Cardiac muscle cell (in vitro differentiated cells and primary cell): ENCODE results near the gene MAIP1. TPM values are rescaled to one million over a fixed set of nuclear protein-coding genes. Genes with fewer than 3 reads are reported as not detected.

Experiments
- DNase-seq, 2 donors: peaks; one replicate each; pipeline versions ENCODE4 v3.0.0 to v3.0.0-alpha.2; 2010 to 2017; ENCODE audit warnings: low read depth in 1 of 2, low spot score in 1 of 2
- H3K27ac ChIP-seq: fragments of 200-600 bp; sonication (generic); 2 replicates; pipeline ENCODE4 v1.5.1; 2016
- H3K27me3 ChIP-seq: fragments of 200-600 bp; sonication (generic); 2 replicates; pipeline ENCODE4 v1.6.0; 2016; ENCODE audit warnings: control low read depth
- H3K36me3 ChIP-seq: fragments of 200-600 bp; sonication (generic); 2 replicates; pipeline ENCODE4 v1.5.1; 2016; ENCODE audit warnings: control low read depth
- H3K4me1 ChIP-seq: fragments of 200-600 bp; sonication (generic); 2 replicates; pipeline ENCODE4 v1.8.1; 2017; ENCODE audit warnings: low read depth, mild to moderate bottlenecking, mixed run types
- H3K4me3 ChIP-seq: fragments of 200-600 bp; sonication (generic); 2 replicates; pipeline ENCODE4 v1.5.1; 2016; ENCODE audit warnings: mild to moderate bottlenecking
- H3K9me3 ChIP-seq: fragments of 200-600 bp; sonication (generic); 2 replicates; pipeline ENCODE4 v1.5.1; 2017; ENCODE audit warnings: low read depth, mild to moderate bottlenecking, control low read depth
- polyA plus RNA-seq: library from polyadenylated mRNA; unstranded; fragments of >200 nt; fragmentation: Nextera tagmentation; extraction: Ambion mirVana; gene quantifications from 2 replicates; pipeline ENCODE4 v1.2.1, GENCODE V29; 2016
- total RNA-seq: library from RNA; depleted of rRNA; stranded (reverse); fragments of >200 nt; gene quantifications from 2 replicates; pipeline ENCODE4 v1.2.3, GENCODE V29; 2016
- TF ChIP-seq, protein P1 (sequence below): IDR thresholded peaks from 2 replicates; pipeline ENCODE4 v1.5.1; 2012; ENCODE audit warnings: low read depth, mild to moderate bottlenecking, low read length

MAIP1 gene
- total and polyA plus RNA-seq, 2 experiments from 2014 or later, result 28.3 to 33.7 TPM

GRCh38 chr2:199977984-199978415, 22.6 kb downstream of the MAIP1 start:
- no peaks in the 10 kb centered on the region for H3K9me3 ChIP-seq
- H3K27me3 ChIP-seq, result no peaks in the 10 kb centered on the region
- DNase-seq, result peak in 1 of 2 donors; percentile 70
- H3K27ac ChIP-seq, result no peak overlapping the region
- H3K36me3 ChIP-seq, result no peaks in the 10 kb centered on the region
- TF ChIP-seq, protein P1, sequence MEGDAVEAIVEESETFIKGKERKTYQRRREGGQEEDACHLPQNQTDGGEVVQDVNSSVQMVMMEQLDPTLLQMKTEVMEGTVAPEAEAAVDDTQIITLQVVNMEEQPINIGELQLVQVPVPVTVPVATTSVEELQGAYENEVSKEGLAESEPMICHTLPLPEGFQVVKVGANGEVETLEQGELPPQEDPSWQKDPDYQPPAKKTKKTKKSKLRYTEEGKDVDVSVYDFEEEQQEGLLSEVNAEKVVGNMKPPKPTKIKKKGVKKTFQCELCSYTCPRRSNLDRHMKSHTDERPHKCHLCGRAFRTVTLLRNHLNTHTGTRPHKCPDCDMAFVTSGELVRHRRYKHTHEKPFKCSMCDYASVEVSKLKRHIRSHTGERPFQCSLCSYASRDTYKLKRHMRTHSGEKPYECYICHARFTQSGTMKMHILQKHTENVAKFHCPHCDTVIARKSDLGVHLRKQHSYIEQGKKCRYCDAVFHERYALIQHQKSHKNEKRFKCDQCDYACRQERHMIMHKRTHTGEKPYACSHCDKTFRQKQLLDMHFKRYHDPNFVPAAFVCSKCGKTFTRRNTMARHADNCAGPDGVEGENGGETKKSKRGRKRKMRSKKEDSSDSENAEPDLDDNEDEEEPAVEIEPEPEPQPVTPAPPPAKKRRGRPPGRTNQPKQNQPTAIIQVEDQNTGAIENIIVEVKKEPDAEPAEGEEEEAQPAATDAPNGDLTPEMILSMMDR, result no peak
- no peak overlapping the region for H3K4me3 ChIP-seq
- H3K4me1 ChIP-seq, result no peaks in the 10 kb centered on the region

- TF ChIP-seq, protein P1, result no peak
- H3K4me3 ChIP-seq, result no peak overlapping the region
- DNase-seq, result no peak
- no peaks in the 10 kb centered on the region for H3K9me3 ChIP-seq
- no peak overlapping the region for H3K27ac ChIP-seq
- no peaks in the 10 kb centered on the region for H3K4me1 ChIP-seq
- no peaks in the 10 kb centered on the region for H3K36me3 ChIP-seq
- no peaks in the 10 kb centered on the region for H3K27me3 ChIP-seq
Measured at GRCh38 chr2:199979398-199979797, 24.0 kb downstream of the MAIP1 start.

GRCh38 chr2:199979832-199980628, 24.6 kb downstream of the MAIP1 start:
- Histone ChIP-seq H3K9me3 (no peaks in the 10 kb centered on the region), H3K4me3 (no peak overlapping the region), H3K36me3 (no peaks in the 10 kb centered on the region), H3K27ac (no peak overlapping the region), H3K27me3 (no peaks in the 10 kb centered on the region), H3K4me1 (no peaks in the 10 kb centered on the region)
- DNase-seq, result peak; percentile 89 to 90
- TF ChIP-seq, protein P1, result peak; percentile 81

DNA sequence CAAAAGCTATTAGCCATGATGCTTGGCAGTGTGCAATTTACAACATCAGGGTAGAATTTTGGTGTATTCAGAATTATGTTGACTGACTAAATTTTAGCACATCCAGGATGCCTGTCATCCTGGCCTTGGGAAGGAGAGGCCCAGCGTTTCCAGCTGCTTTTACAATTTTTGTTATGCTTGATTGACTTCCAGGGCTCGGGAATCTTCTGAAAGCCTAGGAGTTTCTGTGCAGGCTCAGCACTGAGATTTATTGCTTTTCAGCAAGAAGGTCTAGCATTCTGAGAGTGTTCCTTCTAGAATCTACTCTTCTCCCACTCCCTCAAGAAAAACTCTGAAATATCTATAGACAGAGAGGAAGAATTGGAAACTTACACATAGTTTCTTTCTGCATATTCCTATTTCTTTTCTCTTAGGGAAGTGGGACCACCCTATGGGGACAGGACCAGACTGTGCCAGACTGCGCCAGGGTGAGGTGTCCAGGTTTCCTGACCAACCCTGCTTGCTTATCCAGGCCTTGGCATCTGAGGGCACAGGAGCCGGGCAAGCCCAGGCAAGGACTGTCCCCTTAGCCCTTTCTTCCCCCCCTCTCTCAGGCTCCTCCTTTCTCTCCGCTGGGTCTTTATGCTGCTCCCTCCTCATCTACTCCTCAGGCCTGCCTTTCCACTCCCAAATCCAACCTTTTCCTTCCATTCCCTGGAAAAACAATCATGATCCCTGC, 26.9 kb downstream of the MAIP1 start:
- Histone ChIP-seq H3K4me1 (no peaks in the 10 kb centered on the region), H3K9me3 (no peaks in the 10 kb centered on the region), H3K36me3 (no peaks in the 10 kb centered on the region), H3K4me3 (no peak overlapping the region), H3K27ac (no peak overlapping the region), H3K27me3 (no peaks in the 10 kb centered on the region)
- TF ChIP-seq, protein P1, result no peak
- DNase-seq, result no peak

- no peaks in the 10 kb centered on the region for H3K9me3 ChIP-seq
- peaks cover 4% of the 10 kb centered on the region for H3K4me1 ChIP-seq
- DNase-seq, result no peak
- H3K27me3 ChIP-seq, result no peaks in the 10 kb centered on the region
- H3K4me3 ChIP-seq, result no peak overlapping the region
- H3K27ac ChIP-seq, result no peak overlapping the region
- TF ChIP-seq, protein P1, result no peak
- H3K36me3 ChIP-seq, result no peaks in the 10 kb centered on the region
Measured at GRCh38 chr2:199983534-199983933, 28.2 kb downstream of the MAIP1 start.
